Measurements from ENCODE around the gene CTLA4. TPM values are rescaled to one million over a fixed set of nuclear protein-coding genes. Genes with fewer than 3 reads are reported as not detected.

CTLA4 gene
- total RNA-seq = not detected
- long read RNA-seq, donor 1 = 0 reads
- long read RNA-seq, donor 2 = 0 reads

DNA sequence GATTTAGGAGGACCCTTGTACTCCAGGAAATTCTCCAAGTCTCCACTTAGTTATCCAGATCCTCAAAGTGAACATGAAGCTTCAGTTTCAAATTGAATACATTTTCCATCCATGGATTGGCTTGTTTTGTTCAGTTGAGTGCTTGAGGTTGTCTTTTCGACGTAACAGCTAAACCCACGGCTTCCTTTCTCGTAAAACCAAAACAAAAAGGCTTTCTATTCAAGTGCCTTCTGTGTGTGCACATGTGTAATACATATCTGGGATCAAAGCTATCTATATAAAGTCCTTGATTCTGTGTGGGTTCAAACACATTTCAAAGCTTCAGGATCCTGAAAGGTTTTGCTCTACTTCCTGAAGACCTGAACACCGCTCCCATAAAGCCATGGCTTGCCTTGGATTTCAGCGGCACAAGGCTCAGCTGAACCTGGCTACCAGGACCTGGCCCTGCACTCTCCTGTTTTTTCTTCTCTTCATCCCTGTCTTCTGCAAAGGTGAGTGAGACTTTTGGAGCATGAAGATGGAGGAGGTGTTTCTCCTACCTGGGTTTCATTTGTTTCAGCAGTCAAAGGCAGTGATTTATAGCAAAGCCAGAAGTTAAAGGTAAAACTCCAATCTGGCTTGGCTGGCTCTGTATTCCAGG, at the start of gene CTLA4:
CTLA4 (plus strand) TSS at position 211 of the 640 bp plus-strand sequence; CDS start at position 383, 172 bp downstream.
- intact Hi-C loops (cut with DNase I) = no loop called here
- DNase-seq (ENCODE audit: low spot score) = no peak

DNA sequence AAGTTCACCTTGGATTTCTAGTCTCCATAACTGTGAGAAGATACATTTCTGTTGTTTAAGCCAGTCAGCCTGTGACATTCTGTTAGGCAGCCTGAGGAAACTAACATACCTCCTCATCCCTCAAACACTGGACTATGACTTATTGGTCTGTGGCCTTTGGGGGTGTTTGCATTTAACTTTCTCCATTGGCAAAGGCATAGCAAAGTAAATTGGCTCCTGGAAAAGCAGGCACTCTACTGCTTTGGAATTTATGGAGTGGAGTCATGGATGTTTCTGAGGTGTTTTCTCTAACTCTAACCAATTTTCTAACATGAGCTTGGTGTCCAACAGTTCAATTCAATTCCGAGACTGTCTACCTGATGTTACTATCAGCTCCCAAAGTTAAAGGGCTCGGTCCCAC, 48.9 kb upstream of the CTLA4 start:
- intact Hi-C loops (cut with DNase I) = no loop called here
- no peak for DNase-seq (ENCODE audit: low spot score)

- intact Hi-C loops (cut with DNase I) = no loop called here
- DNase-seq (ENCODE audit: low spot score) = no peak
Observed at GRCh38 chr2:203819434-203820133, 48.0 kb upstream of the CTLA4 start.

- intact Hi-C loops (cut with DNase I) = no loop called here
- DNase-seq (ENCODE audit: low spot score) = no peak
Observed at GRCh38 chr2:203820969-203821368, 46.6 kb upstream of the CTLA4 start.

DNA sequence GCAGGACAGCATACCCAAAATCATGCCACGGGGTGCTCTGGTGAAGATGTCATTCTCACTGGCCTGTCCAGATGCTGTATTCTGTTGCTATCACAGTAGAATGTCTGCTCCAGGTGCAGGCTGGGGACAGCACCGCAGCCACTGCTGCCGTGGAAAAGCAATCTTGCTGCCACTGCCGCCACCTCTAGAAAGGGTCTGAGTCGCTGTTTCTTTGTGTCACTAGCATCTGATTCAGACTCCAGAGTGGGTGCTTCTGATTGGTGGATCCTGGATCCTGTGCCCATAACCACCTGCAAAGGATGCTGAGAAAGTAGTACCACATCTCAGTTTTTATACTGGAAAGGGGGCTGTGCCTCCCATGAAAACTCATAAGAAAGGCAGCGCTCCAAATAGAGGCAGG, 45.3 kb upstream of the CTLA4 start:
- intact Hi-C loops (cut with DNase I) = no loop called here
- DNase-seq (ENCODE audit: low spot score) = no peak

- intact Hi-C loops (cut with DNase I) = no loop called here
- DNase-seq (ENCODE audit: low spot score) = no peak
Observed at GRCh38 chr2:203823173-203823572, 44.4 kb upstream of the CTLA4 start.

GRCh38 chr2:203824057-203824456, 43.5 kb upstream of the CTLA4 start:
- DNase-seq (ENCODE audit: low spot score) = no peak
- intact Hi-C loops (cut with DNase I) = no loop called here

GRCh38 chr2:203824603-203825002, 43.0 kb upstream of the CTLA4 start:
- intact Hi-C loops (cut with DNase I) = no loop called here

GRCh38 chr2:203826704-203827103, 40.9 kb upstream of the CTLA4 start:
- no peak for DNase-seq (ENCODE audit: low spot score)
- intact Hi-C loops (cut with DNase I) = no loop called here

More at GRCh38 chr2:203824603-203825002, 43.0 kb upstream of the CTLA4 start:
- no peak for DNase-seq (ENCODE audit: low spot score)

GRCh38 chr2:203830304-203831055, 37.1 kb upstream of the CTLA4 start:
- intact Hi-C loops (cut with DNase I) = loop anchor here in 1 of 2 donors (1.0 kb wide), 1 partner anchor 26 kb away; no protein-coding TSS in a partner anchor
- no peak for DNase-seq (ENCODE audit: low spot score)

DNA sequence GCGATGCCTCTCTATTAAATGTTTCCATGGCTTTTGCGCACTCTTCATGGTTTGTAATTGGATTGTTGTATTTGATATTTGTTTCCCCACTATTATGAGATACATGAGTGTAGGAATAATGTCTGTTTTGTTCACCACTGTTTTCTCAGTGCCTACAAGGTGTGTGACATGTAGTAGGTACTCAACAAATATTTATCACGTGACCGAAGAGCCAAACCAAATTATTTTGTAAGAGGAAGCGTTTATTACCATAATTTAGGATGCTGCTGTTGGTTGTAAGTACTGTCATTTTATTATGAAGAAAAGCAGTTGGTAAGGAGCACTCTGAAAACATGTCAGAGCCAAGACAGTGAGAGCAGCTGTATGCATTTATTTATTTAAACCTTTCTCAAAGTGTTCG, 32.2 kb upstream of the CTLA4 start:
- no peak for DNase-seq (ENCODE audit: low spot score)
- intact Hi-C loops (cut with DNase I) = no loop called here

DNA sequence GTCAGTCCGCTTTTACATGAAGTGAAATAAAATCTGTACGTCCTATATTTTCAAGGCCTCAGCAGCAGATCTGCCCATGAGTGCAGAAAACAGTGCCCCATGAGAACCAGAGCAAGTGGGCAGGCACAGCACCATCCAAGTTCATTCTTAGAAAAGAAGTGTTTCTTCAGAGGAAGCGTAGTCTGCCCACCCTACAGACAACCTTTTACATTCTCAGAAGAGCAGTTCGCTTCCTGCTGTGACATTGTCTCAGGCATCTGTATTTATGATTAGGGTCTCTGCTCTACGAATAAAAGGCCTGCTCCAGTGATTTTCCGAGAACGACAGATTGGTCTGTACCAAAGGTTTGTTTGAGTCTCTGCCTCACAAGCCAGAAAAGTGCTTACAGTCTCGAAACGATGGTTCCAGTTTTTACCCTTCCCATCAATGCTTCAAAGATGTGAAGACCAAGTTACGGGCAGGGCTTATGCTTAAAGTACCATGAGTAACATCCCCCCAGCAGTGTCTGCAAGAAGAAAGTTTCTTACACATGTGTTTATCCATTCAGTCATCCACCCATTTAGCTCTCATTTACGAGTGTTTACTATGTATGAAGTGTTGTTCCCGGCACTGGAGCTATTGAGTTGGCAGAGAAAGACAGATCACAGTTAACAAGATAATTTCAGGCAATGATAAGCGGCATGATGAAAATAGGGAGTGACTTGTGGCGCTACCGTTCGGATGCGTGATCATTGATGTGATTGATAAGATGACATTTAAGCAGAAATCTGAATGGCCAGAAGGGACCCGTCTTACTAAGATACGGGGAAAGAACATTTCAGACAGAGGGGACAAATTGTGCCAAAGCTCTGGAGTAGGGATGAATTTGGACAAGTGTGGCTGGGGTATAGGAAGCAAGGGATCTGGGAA, 31.4 kb upstream of the CTLA4 start:
- DNase-seq (ENCODE audit: low spot score) = no peak
- intact Hi-C loops (cut with DNase I) = no loop called here

GRCh38 chr2:203840655-203841205, 26.8 kb upstream of the CTLA4 start:
- intact Hi-C loops (cut with DNase I) = no loop called here
- DNase-seq (ENCODE audit: low spot score) = no peak

DNA sequence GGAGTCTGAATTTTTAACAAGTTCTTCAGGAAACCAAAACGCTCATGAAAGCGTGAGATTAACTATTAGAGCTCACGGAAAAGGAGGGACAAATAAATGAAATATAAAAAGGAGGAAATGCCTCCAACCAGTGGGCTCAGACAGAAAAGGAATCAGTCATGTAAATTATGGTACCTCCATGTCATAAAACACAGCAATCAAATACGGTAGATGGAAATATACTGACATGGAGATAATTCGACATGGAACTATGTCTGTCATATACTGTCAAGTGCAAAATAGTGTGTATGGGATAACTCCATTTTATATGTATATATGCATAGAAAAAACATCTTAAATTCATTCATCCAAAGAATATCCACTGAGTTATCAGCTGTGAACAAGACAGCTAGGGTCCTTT, 25.9 kb upstream of the CTLA4 start:
- intact Hi-C loops (cut with DNase I) = no loop called here
- no peak for DNase-seq (ENCODE audit: low spot score)

- intact Hi-C loops (cut with DNase I) = no loop called here
- no peak for DNase-seq (ENCODE audit: low spot score)
Observed at GRCh38 chr2:203842373-203842772, 25.2 kb upstream of the CTLA4 start.

DNA sequence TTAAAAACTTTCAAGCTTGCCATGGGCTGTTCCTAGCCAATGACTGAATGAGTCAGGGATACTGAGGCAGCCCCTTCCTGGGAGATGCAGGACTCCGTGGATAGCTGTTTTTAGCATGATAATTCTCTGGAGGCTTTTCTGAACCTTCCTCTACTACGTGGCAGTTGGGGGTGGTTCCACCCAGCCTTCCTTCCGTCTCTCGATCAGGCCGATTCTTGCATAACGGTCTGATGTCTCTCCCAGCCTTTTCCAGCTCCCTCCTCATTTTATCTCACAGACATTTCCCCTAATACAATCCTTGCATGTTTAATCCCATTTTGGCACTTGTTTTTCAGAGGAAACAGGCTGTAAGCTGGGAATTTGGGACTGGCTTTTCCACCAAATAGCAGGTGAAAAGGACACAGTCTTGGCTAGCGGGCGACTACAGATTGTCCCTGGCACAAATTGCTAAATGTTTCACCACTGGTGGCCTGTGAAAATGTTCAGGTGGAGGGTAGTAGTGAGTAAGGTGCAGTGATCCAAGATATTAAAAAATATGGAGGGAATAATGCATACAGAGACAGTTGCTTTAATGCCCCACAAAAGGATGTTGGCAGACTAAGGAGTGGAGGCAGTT, 21.0 kb upstream of the CTLA4 start:
- no peak for DNase-seq (ENCODE audit: low spot score)
- intact Hi-C loops (cut with DNase I) = no loop called here

GRCh38 chr2:203849010-203849409, 18.6 kb upstream of the CTLA4 start:
- intact Hi-C loops (cut with DNase I) = no loop called here

DNA sequence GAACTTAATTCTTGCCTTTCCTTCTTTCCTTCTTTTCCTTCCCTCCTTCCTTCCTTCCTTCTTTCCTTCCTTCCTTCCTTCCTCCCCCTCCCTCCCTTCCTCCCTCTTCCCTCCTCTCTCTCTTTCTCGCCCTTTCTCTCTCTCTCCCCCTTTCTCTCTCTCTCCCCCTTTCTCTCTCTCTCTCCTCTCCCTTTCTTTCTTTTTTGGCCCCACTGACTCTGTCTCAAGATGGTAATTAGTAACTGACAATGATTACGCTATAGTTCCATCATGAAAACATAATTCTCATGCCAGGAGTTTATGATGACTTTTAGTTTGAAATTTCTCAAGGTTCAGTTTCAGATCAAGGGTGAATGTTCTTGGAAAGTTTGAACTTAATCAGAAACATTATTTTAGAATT, 14.8 kb upstream of the CTLA4 start:
- DNase-seq (ENCODE audit: low spot score) = no peak

More at GRCh38 chr2:203849010-203849409, 18.6 kb upstream of the CTLA4 start:
- DNase-seq (ENCODE audit: low spot score) = no peak

GRCh38 chr2:203853271-203853670, 14.3 kb upstream of the CTLA4 start:
- intact Hi-C loops (cut with DNase I) = no loop called here
- DNase-seq (ENCODE audit: low spot score) = no peak

More for the DNA sequence above, 14.8 kb upstream of the CTLA4 start:
- intact Hi-C loops (cut with DNase I) = no loop called here
